HG02884 (cell line): ENCODE results near the gene ZBTB4.
"Not testable (repeated sequence)": the region's sequence is repeated elsewhere in the genome, so short reads cannot be mapped to it uniquely, and the experiment has no call there.

Experiments used
- ATAC-seq: cut with Tn5 transposase; IDR thresholded peaks from one replicate; pipeline ENCODE4 v1.9.1; 2021; ENCODE audit warnings: mild to moderate bottlenecking, moderate library complexity; ENCODE audit not compliant: unreplicated experiment

ZBTB4 gene

DNA sequence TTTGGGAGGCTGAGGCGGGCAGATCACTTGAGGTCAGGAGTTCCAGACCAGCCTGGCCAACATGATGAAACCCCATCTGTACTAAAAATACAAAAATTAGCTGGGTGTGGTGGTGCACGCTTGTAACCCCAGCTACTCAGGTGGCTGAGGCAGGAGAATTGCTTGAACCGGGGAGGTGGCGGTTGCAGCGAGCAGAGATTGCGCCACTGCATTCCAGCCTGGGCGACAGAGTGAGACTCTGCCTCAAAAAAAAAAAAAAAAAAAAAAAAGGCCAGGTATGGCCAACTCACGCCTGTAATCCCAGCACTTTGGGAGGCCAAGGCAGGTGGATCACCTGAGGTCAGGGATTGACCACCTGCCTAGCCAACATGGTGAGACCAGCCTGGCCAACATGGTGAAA is 4.7 kb downstream of the ZBTB4 start:
- ATAC-seq = not testable (repeated sequence)

DNA sequence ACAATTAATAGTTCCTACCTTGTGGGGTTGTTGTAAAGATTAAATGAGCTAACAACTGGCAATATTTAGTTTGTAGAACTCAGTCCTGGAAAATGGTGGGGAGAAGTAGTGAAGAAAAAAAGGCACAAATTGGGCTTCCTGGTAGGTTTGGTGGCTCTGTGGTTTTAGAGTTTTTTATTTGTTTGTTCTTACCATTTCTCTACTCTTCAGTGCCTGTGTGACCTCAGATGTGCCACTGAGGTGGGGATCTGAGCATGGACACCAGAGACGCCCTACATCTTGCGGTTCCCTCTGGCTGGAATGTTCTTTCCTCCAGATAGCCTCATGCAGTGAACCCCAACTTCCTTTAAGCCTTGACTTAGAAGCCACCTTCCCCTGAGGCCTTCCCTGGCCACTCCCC is 7.7 kb downstream of the ZBTB4 start:
- no peak for ATAC-seq

DNA sequence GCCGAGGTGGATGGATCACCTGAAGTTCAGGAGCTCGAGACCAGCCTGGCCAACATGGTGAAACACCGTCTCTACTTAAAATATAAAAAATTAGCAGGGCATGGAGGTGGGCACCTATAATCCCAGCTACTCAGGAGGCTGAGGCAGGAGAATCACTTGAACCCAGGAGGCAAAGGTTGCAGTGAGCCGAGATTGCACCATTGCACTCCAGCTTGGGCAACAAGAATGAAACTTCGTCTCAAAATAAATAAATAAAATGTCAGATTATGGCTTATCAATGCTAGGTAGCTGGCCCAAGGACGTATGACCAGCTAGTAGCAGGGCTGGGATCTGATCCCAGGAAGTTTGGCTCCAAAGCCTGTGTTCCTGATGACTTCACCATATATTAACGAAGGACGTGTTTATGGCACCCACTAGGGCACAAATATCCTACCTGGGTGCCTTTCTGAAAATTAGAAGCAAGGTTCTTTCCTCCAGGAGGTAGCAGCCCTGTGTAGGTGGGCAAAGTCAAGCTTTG is 8.9 kb downstream of the ZBTB4 start:
- not testable (repeated sequence) for ATAC-seq

DNA sequence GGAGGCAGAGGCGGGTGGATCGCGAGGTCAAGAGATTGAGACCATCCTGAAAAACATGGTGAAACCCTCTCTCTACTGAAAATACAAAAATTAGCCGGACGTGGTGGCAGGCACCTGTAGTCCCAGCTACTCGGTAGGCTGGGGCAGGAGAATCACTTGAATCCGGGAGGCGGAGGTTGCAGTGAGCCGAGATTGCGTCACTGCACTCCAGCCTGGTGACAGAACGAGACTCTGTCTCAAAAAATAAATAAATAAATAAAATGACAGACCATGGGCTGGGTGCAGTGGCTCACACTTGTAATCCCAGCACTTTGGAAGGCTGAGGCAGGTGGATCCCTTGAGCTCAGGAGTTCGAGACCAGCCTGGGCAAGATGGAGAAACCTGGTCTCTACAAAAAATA is 9.6 kb downstream of the ZBTB4 start:
- ATAC-seq = not testable (repeated sequence)

DNA sequence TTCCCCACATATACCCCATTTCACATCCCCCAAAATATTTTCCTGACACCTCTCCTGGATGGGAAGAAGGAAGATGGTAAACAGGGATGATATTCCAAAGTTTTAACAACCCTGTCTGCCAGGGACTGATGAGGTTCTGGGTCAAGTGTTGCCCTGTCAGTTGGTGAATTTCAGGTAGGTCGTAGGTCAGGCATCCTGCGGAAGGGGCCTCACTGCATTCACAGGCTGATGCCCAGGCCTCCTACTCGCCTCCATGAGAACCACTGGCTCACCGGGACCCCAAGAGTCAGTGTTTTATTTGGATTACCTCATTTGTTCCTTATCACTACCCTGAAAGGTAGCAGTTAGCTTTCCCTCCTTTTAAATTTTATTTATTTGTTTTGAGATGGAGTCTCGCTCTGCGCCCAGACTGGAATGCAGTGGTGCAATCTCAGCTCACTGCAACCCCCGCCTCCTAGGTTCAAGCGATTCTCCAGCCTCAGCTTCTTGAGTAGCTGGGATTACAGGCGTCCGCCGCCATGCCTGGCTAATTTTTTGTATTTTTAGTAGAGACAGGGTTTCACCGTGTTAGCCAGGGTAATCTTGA is 10.5 kb downstream of the ZBTB4 start:
- no peak for ATAC-seq

DNA sequence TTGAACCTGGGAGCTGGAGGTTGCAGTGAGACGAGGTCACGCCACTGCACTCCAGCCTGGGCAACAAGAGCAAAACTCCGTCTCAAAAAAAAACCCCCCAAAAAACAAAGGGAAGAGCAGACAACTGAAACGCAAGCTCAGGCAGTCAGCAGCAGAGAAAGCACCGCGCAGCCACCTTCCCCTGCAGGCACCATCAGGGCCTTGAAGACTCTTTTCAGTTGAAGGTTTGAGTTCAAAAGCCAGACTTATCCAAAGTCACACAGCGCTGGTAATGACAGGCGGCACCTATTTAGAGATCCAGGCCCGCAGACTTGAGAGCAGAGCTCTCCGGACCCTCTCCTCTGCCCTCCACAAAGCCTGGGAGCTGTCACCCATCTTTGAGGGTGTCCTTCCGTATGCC is 11.1 kb downstream of the ZBTB4 start:
- no peak for ATAC-seq

DNA sequence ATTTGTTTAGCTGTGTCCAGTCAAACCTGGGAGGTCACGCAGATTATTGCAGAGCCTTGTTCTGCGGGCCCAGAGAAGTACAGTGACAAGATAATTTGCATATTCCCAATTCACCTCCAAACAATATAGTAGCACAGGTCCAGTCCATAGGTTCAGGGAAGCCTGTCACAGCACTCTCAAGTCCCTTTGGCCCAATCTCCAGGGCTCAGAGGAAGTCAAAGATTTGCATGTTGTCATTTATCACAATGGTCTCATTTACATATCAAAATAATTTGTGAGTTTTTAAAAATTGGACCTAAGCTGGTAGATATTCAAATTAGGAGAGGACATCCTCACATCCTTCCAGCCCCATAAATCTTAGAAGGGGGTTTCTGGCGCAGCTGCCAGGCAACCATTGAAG is 11.9 kb downstream of the ZBTB4 start:
- ATAC-seq = no peak

DNA sequence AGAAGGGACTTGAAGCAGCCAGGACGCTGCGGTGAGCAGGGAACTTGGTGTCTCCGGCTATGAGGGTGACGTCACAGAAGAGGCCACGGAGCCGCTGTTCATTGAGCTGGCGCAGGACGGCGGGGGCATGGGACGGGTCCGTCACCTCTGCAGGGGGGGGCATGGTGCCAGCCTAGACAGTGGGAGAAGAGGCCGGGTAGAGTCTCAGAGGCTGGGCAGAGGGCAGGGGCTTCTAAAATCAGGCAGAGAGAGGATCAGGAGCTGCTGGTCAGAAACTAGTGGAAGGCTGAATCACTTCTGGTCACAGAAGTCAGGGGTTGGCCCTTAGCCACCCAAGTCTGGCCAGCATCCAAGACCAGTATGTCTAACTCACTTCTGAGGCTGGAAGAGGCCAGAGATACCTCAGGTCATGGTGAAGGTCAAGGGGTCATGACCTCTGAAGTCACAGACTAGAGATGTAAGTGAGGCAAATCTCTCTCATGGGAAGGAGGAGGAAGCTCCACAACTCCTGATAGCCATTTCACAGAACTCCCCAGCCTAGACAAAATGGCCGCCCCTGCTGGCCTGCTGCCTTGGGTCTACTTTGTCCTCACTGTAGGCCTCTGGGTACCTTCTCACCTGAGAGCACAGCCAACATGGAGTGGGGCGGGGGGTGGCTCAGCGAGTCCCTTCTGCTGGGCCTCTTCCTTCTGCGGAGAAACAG is 12.6 kb downstream of the ZBTB4 start:
- ATAC-seq = no peak

DNA sequence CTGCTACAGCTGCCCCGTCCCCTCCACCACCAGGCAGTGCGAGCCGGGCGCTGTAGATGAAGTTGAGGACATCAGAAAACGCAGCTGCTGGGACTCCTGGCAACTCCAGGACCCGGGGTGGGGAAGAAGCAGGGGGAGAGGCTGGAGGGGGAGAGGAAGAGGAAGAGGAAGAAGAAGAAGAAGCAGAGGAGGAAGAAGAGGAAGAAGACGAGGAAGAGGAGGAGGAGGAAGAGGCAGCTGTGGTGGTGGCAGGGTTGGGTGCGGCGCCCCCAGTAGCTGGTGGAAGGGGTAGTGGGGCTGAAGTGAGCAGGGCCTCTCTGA is 13.2 kb downstream of the ZBTB4 start:
- no peak for ATAC-seq

DNA sequence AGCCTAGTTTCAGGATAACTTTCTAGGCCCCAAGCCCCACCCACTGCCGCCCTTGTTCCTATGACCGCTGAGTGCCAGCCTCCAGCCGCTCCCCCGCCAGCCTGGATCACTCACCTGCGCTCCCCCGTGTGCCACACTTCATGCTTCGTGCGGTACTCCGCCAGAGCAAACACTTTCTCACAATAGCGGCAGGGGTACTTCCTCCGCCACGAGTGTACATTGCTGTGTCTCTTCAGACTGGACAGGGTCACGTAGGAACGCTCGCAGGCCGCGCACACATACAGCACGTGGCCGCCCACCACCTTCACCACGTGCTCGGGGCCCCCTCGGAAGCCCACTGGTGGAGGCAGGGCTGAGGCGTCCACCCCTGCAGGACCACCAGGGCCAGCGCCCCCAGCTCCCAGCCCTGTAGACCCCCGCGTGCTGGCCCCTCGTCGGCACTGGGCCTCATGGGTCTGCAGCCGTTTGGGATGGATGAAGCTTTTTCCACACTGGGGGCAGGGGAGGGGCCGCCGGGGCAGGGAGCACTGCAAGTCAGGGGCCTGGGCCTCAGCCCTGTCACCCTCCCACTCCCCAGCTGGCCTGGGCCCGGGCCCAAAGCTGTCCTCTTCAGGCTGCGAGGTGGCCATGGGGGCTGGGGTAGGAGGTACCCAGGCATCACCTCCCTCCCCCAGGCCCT is 13.7 kb downstream of the ZBTB4 start:
- ATAC-seq = no peak

DNA sequence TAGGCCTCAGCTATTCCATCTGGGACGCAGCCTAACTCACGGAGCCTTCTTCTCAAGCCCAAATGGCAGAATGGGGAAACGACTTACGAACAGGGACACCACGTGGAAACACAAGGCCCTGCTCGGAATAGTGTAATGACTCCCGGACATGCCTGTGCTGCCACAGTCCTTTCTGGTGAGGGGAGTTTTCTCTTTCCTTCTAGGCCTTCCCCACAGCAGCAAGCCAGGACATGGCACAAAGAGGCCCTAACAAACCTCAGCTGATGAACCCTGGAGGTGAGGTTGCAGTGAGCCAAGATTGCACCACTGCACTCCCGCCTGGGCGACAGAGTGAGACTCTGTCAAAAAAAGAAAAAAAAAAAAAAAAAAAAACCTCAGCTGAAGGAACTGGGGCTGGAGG is 15.3 kb downstream of the ZBTB4 start:
- no peak for ATAC-seq

DNA sequence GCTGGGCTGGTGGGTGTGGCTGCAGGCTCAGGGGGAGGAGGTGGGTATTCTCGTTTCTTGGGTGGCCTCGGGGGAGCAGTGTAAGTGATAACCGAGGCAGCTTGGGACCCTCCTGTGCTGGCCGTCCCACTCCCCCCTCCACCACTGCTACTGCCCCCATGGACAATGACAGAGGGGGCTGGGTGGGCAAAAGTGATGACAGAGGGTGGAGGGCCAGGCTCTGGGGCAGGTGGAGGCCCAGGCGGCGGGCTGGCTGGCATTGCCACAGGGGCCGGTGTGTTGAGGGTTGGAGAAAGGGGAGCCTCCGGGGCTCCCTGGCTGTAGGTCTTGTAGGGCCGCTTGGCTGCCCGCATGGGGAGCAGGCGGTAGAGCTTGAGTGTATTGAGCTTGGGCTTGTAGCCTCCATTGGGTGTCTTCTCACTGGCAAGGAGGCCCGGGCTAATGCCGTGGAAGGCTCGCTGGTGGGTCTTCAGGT is 16.0 kb downstream of the ZBTB4 start:
- ATAC-seq = no peak

DNA sequence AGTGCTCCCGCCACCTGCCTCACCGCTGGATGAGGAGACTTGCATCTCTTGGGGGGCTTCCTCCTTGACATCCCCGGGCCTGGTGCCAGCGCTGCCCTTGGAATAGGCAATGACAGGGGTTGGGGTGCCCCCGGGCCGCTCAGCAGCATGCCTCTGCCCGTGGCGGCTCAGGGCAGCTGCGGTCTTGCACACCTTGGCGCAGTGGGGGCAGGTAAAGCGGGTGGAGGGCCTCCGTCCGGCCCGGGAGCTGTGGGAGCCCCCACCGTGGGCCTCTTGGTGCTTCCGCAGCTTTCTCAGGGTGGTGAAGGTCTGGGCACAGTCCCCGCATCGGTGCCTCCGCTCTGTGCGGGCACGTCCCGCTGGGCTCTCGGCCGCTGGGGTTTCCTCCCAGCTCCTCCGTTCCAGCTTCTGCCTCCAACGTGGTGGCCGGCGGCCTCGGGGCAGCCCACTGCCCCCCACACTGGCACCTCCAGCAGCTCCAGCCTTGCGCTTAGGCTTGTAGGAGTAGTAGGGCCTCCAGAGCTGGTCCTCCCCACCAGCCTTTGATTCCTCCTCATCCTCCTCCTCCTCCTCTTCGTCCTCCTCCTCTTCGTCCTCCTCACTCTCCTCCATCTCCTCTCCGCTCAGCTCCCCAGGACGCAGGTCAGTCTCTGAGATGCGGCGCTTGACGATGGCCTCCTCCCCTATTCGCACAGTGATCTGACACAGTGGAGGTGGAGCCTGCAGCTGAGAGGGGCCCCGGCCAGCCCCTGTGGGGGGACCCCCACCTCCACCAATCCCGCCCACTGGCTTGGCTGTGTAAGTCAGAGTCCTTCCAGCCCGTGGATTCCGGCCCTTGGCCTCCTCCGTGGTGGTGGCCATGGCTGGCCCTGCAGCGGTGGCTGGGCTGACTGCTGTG is 16.7 kb downstream of the ZBTB4 start:
- no peak for ATAC-seq

DNA sequence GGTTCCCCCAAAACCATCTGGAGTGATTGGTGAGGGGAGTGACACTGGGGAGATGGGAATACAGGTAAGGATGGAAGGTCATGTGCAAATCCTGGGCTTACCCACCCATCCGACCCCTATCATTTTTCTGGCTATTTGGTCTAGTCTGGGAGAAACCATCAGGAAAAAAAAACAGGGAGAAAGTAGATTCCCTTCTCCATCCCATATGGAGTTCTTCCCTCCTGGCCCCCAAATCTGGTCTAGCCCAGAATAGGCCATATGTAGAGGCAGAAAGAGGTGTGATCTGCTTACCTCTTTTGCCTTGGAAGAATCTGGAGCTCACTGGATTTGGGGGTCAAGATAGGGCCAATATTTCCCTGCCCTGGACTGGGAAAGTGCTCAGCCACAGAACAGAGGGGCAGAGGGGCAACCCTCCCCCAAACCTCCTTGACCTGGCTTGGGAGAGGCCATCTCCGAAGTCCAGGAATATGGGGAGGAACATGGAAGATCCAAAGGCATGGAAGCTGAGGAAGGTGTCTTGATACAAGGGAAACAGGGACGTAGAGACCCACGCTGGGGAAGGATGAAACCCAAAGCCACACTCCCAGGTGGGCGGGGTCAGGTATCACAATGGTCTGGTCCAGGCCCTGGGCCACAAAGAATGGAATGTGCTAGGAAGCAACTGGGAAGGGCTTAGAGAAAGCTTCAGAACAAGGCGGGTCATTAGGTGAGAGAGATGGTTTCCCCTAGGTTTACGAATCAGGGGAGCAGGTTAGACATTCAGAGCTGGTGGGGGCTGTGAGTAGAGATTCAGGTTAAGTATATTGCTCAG is 18.4 kb downstream of the ZBTB4 start:
- no peak for ATAC-seq

DNA sequence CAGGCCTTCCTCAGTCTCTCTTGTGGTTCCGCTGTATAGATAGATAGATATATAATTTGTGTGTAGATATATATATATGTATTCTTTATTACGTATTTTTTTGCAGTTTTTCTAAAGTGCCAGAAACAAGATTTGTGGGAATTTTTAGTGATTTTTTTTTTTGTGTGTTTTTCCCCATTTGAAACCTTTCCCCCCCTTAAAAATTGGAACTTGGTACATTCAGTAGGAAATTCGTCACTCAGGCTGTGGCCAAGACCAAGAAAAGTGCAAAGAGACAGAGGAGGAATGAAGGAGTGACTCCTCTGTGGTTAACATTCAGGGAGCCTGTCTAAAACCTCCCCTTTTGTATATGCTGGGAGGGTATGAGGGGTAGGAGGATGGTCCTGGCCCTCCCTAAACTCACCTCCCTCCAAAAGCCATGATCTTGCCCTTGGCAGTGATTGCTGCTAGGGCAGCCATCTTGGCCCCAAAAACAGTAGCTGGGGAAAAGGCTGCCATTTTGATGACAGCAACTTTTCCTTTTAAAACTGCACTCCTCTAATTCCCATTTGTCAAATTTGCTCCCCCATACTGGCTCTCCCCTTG is 19.4 kb downstream of the ZBTB4 start:
- ATAC-seq = no peak

DNA sequence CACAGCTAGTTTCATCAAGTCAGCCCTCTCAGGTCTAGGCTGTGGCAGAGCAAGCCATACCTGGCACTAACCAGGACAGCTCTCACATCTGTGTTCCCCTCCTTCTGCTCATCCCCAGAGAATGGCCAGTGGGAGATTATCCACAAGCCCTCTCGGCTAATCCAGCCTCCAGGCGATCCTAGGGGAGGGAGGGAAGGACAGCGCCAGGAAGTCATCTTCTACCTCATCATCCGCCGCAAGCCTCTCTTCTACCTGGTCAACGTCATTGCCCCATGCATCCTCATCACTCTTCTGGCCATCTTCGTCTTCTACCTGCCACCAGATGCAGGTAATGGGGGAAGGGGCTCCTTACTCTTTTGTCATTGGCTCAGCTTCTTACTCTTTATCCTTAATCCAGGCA is 31.0 kb downstream of the ZBTB4 start:
- ATAC-seq = no peak

DNA sequence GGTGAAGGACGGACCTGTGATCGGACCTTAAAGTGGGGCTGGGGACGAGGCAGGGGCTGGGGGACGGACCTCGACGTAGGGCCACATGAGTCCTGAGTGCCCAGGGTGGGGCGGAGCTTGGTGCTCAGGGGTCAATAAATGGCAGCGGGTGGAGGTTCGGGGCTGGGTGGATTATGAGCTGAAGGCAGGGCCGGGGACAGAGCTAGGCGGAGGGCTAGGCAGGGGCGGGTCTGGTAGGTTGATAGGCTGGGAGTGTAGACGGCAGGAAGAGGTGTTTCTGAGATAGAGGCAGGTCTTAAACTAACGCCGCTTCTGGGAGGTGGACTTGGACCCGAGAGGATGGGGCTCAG is 33.8 kb downstream of the ZBTB4 start:
- no peak for ATAC-seq

DNA sequence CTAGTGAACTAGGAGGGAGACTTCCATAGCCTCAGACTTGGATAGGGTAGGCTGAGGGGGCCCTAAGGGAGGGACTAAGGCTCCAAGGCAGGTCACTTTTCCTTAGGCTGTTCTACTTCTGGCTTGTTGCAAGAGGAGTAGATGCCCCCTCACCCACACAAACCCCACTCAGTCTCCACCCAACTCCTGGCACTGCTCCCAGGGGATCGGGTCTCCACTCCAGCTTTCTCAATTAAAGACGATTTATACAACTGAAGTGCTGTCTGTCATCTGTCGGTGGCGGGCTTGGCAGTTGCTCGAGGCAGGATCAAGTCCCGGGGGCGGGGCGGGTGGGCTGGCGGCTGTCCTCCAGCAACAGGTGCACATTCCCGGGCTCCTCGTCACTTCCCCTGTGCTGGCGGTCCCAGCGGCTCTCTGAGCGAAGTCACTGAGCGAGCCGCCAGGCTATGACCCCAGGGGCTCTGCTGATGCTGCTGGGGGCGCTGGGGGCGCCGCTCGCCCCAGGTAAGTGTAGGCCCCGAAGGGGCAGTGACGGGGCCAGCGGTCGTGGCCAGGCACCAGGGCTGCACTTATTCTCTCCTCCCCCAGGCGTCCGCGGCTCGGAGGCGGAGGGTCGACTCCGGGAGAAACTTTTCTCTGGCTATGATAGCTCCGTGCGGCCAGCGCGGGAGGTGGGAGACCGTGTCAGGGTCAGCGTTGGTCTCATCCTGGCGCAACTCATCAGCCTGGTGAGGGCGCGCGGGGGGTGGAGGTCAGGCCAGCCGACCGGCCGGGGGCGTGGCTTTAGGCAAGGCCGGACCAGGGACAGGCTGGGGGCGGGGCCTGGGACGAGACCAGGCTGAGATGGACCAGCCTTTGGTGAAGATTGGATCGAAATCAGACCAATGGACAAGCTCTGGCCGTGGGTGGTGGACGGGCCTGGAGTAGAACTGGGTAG is 34.5 kb downstream of the ZBTB4 start, which contains the start of gene CHRNB1:
TSS of gene CHRNB1 (plus strand) at position 380 of the 937 bp plus-strand sequence. CDS start at position 447, 67 bp downstream.
- no peak for ATAC-seq
